SK-N-SH (cell line): ENCODE data around the gene FOXL2NB. TPM values are rescaled to one million over a fixed set of nuclear protein-coding genes. Genes with fewer than 3 reads are reported as not detected.

Source experiments
- CTCF ChIA-PET: fragments of 300-600, 350-600 bp; formaldehyde crosslinking; extraction: SDS; loops from one replicate; lab custom pipeline; 2021; lab: Yijun Ruan, JAX
- POLR2A ChIA-PET: fragments of 350-600 bp; sonication (Branson Sonifier 250); formaldehyde crosslinking; extraction: SDS; loops from one replicate; lab custom pipeline; 2020; ENCODE audit warnings: antibody characterized with exemption, inconsistent platforms; lab: Yijun Ruan, JAX
- DNase-seq: peaks from one replicate; pipeline ENCODE4 v3.0.0; 2012
- H2AFZ ChIP-seq: fragments of 200-600 bp; sonication (generic); 2 replicates; pipeline ENCODE4 v1.8.1; 2016; ENCODE audit warnings: antibody characterized with exemption, mild to moderate bottlenecking, low read depth
- H3F3A ChIP-seq: fragments of 200-600 bp; sonication (generic); replicated peaks from 2 replicates; pipeline ENCODE3; 2016; ENCODE audit warnings: antibody characterized with exemption, mild to moderate bottlenecking; ENCODE audit not compliant: insufficient read depth
- H3K27ac ChIP-seq, 2 experiments: fragments of 200-500 bp in 1 of 2; fragments of 200-600 bp in 1 of 2; sonication (Bioruptor generic) in 1 of 2; sonication (generic), shearing (Covaris generic) in 1 of 2; 2 replicates each; pipeline versions ENCODE4 v1.5.1 to v1.6.1; 2014 to 2016; ENCODE audit warnings: low read depth in 2 of 2, inconsistent platforms in 1 of 2, low read length in 1 of 2, mild to moderate bottlenecking in 1 of 2, mixed read lengths in 1 of 2
- H3K27me3 ChIP-seq: fragments of 200-600 bp; sonication (generic), shearing (Covaris generic); 2 replicates; pipeline ENCODE4 v1.6.1; 2016; ENCODE audit warnings: mixed run types; ENCODE audit not compliant: insufficient read depth
- H3K36me3 ChIP-seq, 2 experiments: fragments of 200-500 bp in 1 of 2; fragments of 200-600 bp in 1 of 2; sonication (Bioruptor generic) in 1 of 2; sonication (generic) in 1 of 2; replicated peaks in 1 of 2; 2 replicates each; pipeline versions ENCODE3 to v1.5.1; 2014 to 2016; ENCODE audit warnings: low read length in 1 of 2, mild to moderate bottlenecking in 1 of 2; ENCODE audit not compliant: insufficient read depth in 2 of 2, control insufficient read depth in 1 of 2
- H3K4me1 ChIP-seq, 2 experiments: fragments of 200-500 bp in 1 of 2; fragments of 200-600 bp in 1 of 2; sonication (Bioruptor generic) in 1 of 2; sonication (generic), shearing (Covaris generic) in 1 of 2; 2 replicates each; pipeline versions ENCODE4 v1.5.1 to v1.6.1; 2014 to 2016; ENCODE audit warnings: low read depth in 1 of 2, low read length in 1 of 2, mixed run types in 1 of 2; ENCODE audit not compliant: insufficient read depth in 2 of 2, control insufficient read depth in 1 of 2
- H3K4me2 ChIP-seq: fragments of 200-600 bp; sonication (generic), shearing (Covaris generic); 2 replicates; pipeline ENCODE4 v1.6.1; 2017; ENCODE audit warnings: mixed run types
- H3K4me3 ChIP-seq, 2 experiments: fragments of 200-500 bp in 1 of 2; fragments of 200-600 bp in 1 of 2; sonication (Bioruptor generic) in 1 of 2; sonication (generic), shearing (Covaris generic) in 1 of 2; 2 replicates each; pipeline versions ENCODE4 v1.5.1 to v1.8.1; 2014 to 2016; ENCODE audit warnings: low read depth in 2 of 2, inconsistent platforms in 1 of 2, low read length in 1 of 2, mild to moderate bottlenecking in 1 of 2, mixed read lengths in 1 of 2, moderate library complexity in 1 of 2
- H3K79me2 ChIP-seq: fragments of 200-600 bp; sonication (generic); 2 replicates; pipeline ENCODE4 v1.8.1; 2017; ENCODE audit warnings: mild to moderate bottlenecking; ENCODE audit not compliant: insufficient read depth
- H3K9ac ChIP-seq: fragments of 200-600 bp; sonication (generic); 2 replicates; pipeline ENCODE4 v1.6.1; 2017; ENCODE audit warnings: mixed run types
- H3K9me2 ChIP-seq: fragments of 200-600 bp; sonication (generic); 2 replicates; pipeline ENCODE4 v1.6.1; 2017; ENCODE audit warnings: mixed run types
- H3K9me3 ChIP-seq: fragments of 200-600 bp; sonication (generic); 2 replicates; pipeline ENCODE4 v1.6.1; 2017; ENCODE audit warnings: mixed run types, mild to moderate bottlenecking, moderate library complexity
- H4K20me1 ChIP-seq: fragments of 200-600 bp; sonication (generic); 2 replicates; pipeline ENCODE4 v1.6.1; 2017; ENCODE audit warnings: mild to moderate bottlenecking, mixed run types; ENCODE audit not compliant: insufficient read depth
- ELF1 ChIP-seq: IDR thresholded peaks from 2 replicates; pipeline ENCODE4 v1.4.0; 2012
- EP300 ChIP-seq, 2 experiments: IDR thresholded peaks; 2 replicates each; pipeline versions ENCODE4 v1.4.0 to v1.6.1; 2012; ENCODE audit warnings: borderline replicate concordance in 1 of 2, low read depth in 1 of 2, low read length in 1 of 2
- FOSL2 ChIP-seq: IDR thresholded peaks from 2 replicates; pipeline ENCODE4 v1.4.0; 2012; ENCODE audit warnings: low read depth, mild to moderate bottlenecking, moderate library complexity, borderline replicate concordance
- FOXJ3 ChIP-seq: sonication (generic); formaldehyde crosslinking; IDR thresholded peaks from 2 replicates; pipeline ENCODE4 v1.5.1; 2020; ENCODE audit warnings: mild to moderate bottlenecking, missing genetic modification reagents
- FOXM1 ChIP-seq: IDR thresholded peaks from 2 replicates; pipeline ENCODE4 v1.4.0; 2012; ENCODE audit warnings: low read depth, mild to moderate bottlenecking
- GABPA ChIP-seq: IDR thresholded peaks from 2 replicates; pipeline ENCODE4 v1.4.0; 2012; ENCODE audit warnings: low read depth, mild to moderate bottlenecking
- MEF2A ChIP-seq: IDR thresholded peaks from 2 replicates; pipeline ENCODE4 v1.4.0; 2012; ENCODE audit warnings: low read depth, borderline replicate concordance
- NFIC ChIP-seq: IDR thresholded peaks from 2 replicates; pipeline ENCODE4 v1.4.0; 2012; ENCODE audit warnings: borderline replicate concordance
- NRF1 ChIP-seq: IDR thresholded peaks from 2 replicates; pipeline ENCODE4 v1.6.1; 2012; ENCODE audit warnings: low read depth, mild to moderate bottlenecking, low read length
- POLR2AphosphoS5 ChIP-seq: IDR thresholded peaks from 2 replicates; pipeline ENCODE4 v1.6.1; 2012; ENCODE audit warnings: low read depth, low read length
- RAD21 ChIP-seq: IDR thresholded peaks from 2 replicates; pipeline ENCODE4 v1.6.1; 2012; ENCODE audit warnings: mild to moderate bottlenecking, low read length
- RFX5 ChIP-seq: IDR thresholded peaks from 2 replicates; pipeline ENCODE4 v1.6.1; 2012; ENCODE audit warnings: mild to moderate bottlenecking, improper control_type of control experiment, low read length
- SIN3A ChIP-seq: IDR thresholded peaks from 2 replicates; pipeline ENCODE4 v1.6.1; 2012; ENCODE audit warnings: low read depth, mild to moderate bottlenecking, low read length, moderate library complexity, borderline replicate concordance
- SMC3 ChIP-seq: IDR thresholded peaks from 2 replicates; pipeline ENCODE4 v1.6.1; 2012; ENCODE audit warnings: low read depth, low read length, improper control_type of control experiment
- TAF1 ChIP-seq: IDR thresholded peaks from 2 replicates; pipeline ENCODE4 v1.6.1; 2012; ENCODE audit warnings: low read depth, mild to moderate bottlenecking, low read length, moderate library complexity, borderline replicate concordance
- TEAD4 ChIP-seq: IDR thresholded peaks from 2 replicates; pipeline ENCODE4 v1.4.0; 2012; ENCODE audit warnings: mild to moderate bottlenecking, borderline replicate concordance; ENCODE audit not compliant: insufficient read depth
- YY1 ChIP-seq: IDR thresholded peaks from 2 replicates; pipeline ENCODE4 v1.4.0; 2012; ENCODE audit warnings: low read depth, mild to moderate bottlenecking
- WGBS: methylation state at CpG from one replicate; pipeline ENCODE4 v1.1.6; 2017; ENCODE audit warnings: low lambda C conversion rate; 5-methylcytosine and 5-hydroxymethylcytosine counted together
- polyA plus RNA-seq, 3 experiments: library from polyadenylated mRNA; depleted of rRNA; stranded (reverse); fragments of >200 nt; gene quantifications; 2 replicates each; pipeline ENCODE4 v1.2.3, GENCODE V29; 2012
- TF ChIP-seq, protein P1 (sequence below): fragments of 150-350 bp; IDR thresholded peaks from 2 replicates; pipeline ENCODE4 v1.6.1; 2017; ENCODE audit warnings: antibody characterized with exemption, low read length, low read depth, borderline replicate concordance
- TF ChIP-seq, protein P2 (sequence below): fragments of 150-350 bp; IDR thresholded peaks from 2 replicates; pipeline ENCODE4 v1.6.1; 2016; ENCODE audit warnings: mild to moderate bottlenecking, low read depth, low read length
- TF ChIP-seq, protein P3 (sequence below): IDR thresholded peaks from 2 replicates; pipeline ENCODE4 v1.4.0; 2012; ENCODE audit warnings: low read depth, borderline replicate concordance
- TF ChIP-seq, protein P4 (sequence below): IDR thresholded peaks from 2 replicates; pipeline ENCODE4 v1.6.1; 2012; ENCODE audit warnings: mild to moderate bottlenecking, low read depth, low read length, moderate library complexity

FOXL2NB gene
- polyA plus RNA-seq, 1 of the 3 experiments (the other 2 are of a cell fraction): not detected

DNA sequence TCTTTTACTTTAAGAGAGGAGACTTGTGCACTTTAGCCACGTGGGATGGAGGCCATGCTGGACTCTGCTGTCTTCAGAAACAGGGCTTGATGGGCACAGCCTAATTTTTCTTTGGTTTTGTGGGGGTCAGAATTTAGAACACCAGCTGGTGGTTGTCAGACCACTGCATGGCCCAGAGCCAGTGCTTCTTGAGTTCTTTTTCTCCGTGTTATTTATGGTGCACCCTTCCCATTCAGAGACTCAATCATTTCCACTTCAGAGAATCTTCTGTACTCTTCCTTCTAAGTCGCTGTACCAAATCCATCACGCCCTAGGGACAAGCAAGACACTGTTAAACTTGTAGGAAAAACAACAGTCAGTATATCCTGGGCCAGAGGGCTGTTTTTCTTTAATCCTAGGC lies 38.9 kb downstream of the FOXL2NB start:
- Histone ChIP-seq H3K27ac (no peak overlapping the region), H3K4me2 (no peak overlapping the region), H4K20me1 (no peaks in the 10 kb centered on the region), H3F3A (no peaks in the 10 kb centered on the region), H3K9ac (no peak overlapping the region), H3K79me2 (no peaks in the 10 kb centered on the region), H3K4me1 (no peaks in the 10 kb centered on the region), H3K9me2 (no peaks in the 10 kb centered on the region), H3K4me3 (no peak overlapping the region), H3K9me3 (no peaks in the 10 kb centered on the region), H2AFZ (no peak overlapping the region), H3K27me3 (no peaks in the 10 kb centered on the region), H3K36me3 (no peaks in the 10 kb centered on the region)
- WGBS: 7% methylated on average over 4 of the region's 4 CpGs
- TF ChIP-seq SMC3 (no peak), TAF1 (no peak), GABPA (no peak), FOXJ3 (CRISPR knock-in tag) (no peak), FOXM1 (no peak), NFIC (no peak), FOSL2 (no peak), ELF1 (no peak), TEAD4 (no peak)
- TF ChIP-seq, protein P1, sequence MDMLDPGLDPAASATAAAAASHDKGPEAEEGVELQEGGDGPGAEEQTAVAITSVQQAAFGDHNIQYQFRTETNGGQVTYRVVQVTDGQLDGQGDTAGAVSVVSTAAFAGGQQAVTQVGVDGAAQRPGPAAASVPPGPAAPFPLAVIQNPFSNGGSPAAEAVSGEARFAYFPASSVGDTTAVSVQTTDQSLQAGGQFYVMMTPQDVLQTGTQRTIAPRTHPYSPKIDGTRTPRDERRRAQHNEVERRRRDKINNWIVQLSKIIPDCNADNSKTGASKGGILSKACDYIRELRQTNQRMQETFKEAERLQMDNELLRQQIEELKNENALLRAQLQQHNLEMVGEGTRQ: no peak
- TF ChIP-seq, protein P2, sequence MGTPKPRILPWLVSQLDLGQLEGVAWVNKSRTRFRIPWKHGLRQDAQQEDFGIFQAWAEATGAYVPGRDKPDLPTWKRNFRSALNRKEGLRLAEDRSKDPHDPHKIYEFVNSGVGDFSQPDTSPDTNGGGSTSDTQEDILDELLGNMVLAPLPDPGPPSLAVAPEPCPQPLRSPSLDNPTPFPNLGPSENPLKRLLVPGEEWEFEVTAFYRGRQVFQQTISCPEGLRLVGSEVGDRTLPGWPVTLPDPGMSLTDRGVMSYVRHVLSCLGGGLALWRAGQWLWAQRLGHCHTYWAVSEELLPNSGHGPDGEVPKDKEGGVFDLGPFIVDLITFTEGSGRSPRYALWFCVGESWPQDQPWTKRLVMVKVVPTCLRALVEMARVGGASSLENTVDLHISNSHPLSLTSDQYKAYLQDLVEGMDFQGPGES: no peak
- POLR2A ChIA-PET: no interaction called here
- CTCF ChIA-PET: no interaction called here
- DNase-seq: no peak

DNA sequence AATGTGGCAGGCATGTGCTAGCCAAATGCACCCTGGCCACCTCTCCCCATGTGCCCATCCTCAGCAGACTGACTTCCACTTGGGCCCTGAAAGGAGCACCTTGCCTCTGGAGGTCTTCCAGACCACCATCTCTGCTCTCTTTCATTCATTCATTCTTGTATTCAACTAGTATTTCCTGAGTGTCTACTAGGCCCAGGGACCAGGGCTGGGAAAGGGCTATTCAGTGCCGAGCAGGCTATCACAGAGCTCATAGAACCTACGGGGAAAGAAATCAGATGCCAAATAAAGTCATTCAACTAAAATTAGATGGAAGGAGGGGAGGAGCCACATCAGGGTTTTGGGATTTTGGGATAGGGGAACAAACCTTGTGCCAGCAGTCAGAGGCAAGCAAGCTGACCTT lies 40.2 kb downstream of the FOXL2NB start:
- Histone ChIP-seq H3F3A (no peaks in the 10 kb centered on the region), H3K4me2 (no peak overlapping the region), H3K9me3 (no peaks in the 10 kb centered on the region), H3K9me2 (no peaks in the 10 kb centered on the region), H4K20me1 (no peaks in the 10 kb centered on the region), H3K36me3 (no peaks in the 10 kb centered on the region), H3K27me3 (no peaks in the 10 kb centered on the region), H3K9ac (no peak overlapping the region), H3K27ac (no peak overlapping the region), H2AFZ (no peak overlapping the region), H3K4me3 (no peak overlapping the region), H3K4me1 (no peaks in the 10 kb centered on the region), H3K79me2 (no peaks in the 10 kb centered on the region)
- WGBS: 55% methylated on average over 2 of the region's 2 CpGs
- ChIA-PET POLR2A (no interaction called here), CTCF (interaction anchor here (0.5 to 2.5 kb wide), 5 partner anchors 15 to 125 kb away, joined by 3 to 5 read pairs (median 3); no protein-coding TSS in a partner anchor)
- DNase-seq: no peak
- TF ChIP-seq, protein P3, sequence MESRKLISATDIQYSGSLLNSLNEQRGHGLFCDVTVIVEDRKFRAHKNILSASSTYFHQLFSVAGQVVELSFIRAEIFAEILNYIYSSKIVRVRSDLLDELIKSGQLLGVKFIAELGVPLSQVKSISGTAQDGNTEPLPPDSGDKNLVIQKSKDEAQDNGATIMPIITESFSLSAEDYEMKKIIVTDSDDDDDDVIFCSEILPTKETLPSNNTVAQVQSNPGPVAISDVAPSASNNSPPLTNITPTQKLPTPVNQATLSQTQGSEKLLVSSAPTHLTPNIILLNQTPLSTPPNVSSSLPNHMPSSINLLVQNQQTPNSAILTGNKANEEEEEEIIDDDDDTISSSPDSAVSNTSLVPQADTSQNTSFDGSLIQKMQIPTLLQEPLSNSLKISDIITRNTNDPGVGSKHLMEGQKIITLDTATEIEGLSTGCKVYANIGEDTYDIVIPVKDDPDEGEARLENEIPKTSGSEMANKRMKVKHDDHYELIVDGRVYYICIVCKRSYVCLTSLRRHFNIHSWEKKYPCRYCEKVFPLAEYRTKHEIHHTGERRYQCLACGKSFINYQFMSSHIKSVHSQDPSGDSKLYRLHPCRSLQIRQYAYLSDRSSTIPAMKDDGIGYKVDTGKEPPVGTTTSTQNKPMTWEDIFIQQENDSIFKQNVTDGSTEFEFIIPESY: no peak
- no peak for TF ChIP-seq SMC3
- TF ChIP-seq, protein P4, sequence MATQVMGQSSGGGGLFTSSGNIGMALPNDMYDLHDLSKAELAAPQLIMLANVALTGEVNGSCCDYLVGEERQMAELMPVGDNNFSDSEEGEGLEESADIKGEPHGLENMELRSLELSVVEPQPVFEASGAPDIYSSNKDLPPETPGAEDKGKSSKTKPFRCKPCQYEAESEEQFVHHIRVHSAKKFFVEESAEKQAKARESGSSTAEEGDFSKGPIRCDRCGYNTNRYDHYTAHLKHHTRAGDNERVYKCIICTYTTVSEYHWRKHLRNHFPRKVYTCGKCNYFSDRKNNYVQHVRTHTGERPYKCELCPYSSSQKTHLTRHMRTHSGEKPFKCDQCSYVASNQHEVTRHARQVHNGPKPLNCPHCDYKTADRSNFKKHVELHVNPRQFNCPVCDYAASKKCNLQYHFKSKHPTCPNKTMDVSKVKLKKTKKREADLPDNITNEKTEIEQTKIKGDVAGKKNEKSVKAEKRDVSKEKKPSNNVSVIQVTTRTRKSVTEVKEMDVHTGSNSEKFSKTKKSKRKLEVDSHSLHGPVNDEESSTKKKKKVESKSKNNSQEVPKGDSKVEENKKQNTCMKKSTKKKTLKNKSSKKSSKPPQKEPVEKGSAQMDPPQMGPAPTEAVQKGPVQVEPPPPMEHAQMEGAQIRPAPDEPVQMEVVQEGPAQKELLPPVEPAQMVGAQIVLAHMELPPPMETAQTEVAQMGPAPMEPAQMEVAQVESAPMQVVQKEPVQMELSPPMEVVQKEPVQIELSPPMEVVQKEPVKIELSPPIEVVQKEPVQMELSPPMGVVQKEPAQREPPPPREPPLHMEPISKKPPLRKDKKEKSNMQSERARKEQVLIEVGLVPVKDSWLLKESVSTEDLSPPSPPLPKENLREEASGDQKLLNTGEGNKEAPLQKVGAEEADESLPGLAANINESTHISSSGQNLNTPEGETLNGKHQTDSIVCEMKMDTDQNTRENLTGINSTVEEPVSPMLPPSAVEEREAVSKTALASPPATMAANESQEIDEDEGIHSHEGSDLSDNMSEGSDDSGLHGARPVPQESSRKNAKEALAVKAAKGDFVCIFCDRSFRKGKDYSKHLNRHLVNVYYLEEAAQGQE: no peak
- no peak for TF ChIP-seq FOXM1
- no peak for TF ChIP-seq NRF1
- TF ChIP-seq GABPA: no peak
- TF ChIP-seq TAF1: no peak
- TF ChIP-seq FOXJ3 (CRISPR knock-in tag): no peak
- no peak for TF ChIP-seq MEF2A
- no peak for TF ChIP-seq SIN3A
- TF ChIP-seq RFX5: no peak
- TF ChIP-seq RAD21: no peak
- TF ChIP-seq EP300 (IDR thresholded peaks at IDR 0.05; ENCODE audit: borderline replicate concordance in 1 of 2, low read depth in 1 of 2, low read length in 1 of 2): no peak
- no peak for TF ChIP-seq YY1
- no peak for TF ChIP-seq NFIC
- TF ChIP-seq POLR2AphosphoS5: no peak
